H4 (cell line): ENCODE results near the gene CTSW. TPM values are rescaled to one million over a fixed set of nuclear protein-coding genes. Genes with fewer than 3 reads are reported as not detected.
"Not testable (repeated sequence)": the region's sequence is repeated elsewhere in the genome, so short reads cannot be mapped to it uniquely, and the experiment has no call there.

Experiments used
- DNase-seq: peaks from one replicate; pipeline ENCODE4 v3.0.0-alpha.2; 2015; ENCODE audit warnings: low spot score
- total RNA-seq: library from RNA; depleted of rRNA; stranded (reverse); fragments of >200 nt; shearing (Covaris generic); gene quantifications from 2 replicates; pipeline ENCODE4 v1.2.3, GENCODE V29; 2014

Gene CTSW
- total RNA-seq, 1 experiment from 2014 or later = not detected

DNA sequence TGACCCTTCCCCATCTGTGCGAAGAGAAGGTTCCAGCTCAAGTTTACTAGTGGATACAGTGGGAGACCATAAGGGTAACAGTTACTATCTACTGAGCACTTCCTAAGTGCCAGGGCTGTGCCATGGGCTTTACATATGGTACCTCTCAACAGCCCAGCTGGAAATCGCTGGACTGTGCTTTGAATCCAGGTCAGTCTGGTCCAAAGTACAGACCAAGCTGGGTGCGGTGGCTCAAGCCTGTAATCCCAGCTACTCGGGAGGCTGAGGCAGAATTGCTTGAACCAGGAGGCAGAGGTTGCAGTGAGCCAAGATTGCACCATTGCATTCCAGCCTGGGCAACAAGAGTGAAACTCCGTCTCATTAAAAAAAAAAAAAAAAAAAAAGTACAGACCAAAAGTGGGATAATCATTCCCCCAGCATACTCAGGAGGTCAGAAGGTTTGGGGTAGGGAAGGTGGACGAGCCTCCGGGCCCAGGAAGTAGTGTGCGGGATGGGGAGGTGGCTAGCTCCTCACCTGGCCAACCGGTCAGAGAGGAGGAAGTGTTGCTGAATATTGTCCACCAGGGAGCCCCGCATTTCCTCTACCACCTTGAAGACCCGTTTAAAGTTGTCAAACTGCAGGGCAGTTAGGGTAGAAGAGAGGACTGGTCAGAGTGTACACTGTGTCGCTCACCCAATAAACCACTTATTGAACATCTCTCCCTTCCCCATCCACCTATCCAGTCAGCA, 6.3 kb downstream of the CTSW start:
- DNase-seq = no peak

GRCh38 chr11:65886826-65887722, 7.4 kb downstream of the CTSW start:
- no peak for DNase-seq

- DNase-seq = no peak
Measured at GRCh38 chr11:65887723-65888162, 8.1 kb downstream of the CTSW start.

- DNase-seq = peak; percentile 95
Measured at GRCh38 chr11:65888163-65888814, 8.7 kb downstream of the CTSW start, which contains the start of gene FIBP. Gene FIBP (minus strand): TSS chr11:65888471. CDS start chr11:65888418, 53 bp downstream.

GRCh38 chr11:65890324-65891218, 10.9 kb downstream of the CTSW start, which contains the start of gene CCDC85B:
Gene CCDC85B (plus strand): TSS chr11:65890673. CDS start chr11:65890784, 111 bp downstream.
- DNase-seq = peak; percentile 90

DNA sequence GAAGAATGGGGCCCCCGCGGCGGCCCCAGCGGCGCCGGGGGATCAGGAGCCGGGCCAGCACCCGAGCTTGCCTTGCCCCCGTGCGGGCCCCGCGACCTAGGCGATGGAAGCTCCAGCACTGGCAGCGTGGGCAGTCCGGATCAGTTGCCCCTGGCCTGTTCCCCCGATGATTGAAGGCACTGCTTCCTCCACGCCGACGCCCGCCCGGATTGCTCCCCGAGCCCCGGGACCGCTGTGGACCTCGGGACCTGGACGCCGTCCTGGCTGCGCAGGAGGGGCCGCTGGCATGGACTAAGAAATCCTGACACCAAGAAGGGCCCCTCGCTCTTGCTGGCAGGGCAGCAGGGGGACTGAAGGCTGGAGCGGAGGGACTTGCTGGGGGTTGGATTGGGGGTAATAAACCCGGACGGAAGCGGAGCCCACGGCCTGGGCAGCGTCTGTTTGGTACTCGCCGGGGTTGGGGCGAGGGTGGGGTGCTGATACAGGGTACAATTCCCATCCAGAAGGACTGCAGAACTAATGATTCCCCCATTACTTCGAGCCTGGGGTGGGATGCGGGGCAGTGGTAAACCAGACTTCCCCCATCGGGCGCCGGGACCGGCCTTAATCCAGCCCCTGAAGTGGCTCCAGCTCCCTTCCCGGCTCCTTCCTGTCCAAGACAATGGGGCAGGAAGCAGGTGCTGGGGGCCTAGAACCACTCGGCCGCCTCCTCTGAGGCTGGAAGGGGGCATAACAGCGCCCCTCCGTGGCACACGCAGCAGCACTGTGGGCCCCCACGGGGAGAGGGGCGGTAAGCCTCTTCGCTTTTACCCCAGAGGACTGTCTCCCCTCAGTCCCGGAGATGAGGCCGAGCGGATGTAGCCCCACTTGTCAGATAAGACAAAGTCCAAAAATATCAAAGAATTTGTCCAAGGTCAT, 11.8 kb downstream of the CTSW start:
- DNase-seq = no peak

DNA sequence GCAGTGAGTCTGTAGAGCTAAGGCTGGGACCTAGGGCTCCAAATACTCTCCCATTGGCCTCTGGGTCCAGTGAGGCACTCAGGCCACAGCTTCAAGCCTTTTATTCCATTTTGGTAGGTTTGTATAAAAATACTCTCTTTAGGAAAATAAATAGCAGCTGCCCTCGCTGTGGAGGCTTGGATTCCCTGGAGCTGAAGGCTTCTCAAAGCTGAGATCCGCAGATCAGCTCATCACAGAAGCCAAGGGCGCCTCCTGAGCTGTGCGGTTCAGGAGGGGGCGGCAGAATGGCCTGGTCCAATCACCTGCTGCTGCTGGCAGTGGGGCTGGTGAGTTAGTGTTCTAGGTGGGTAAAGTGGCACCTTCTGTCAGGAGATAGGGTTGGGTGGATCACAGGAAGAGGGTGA, 12.5 kb downstream of the CTSW start:
- not testable (repeated sequence) for DNase-seq

GRCh38 chr11:65892661-65893317, 13.2 kb downstream of the CTSW start:
- DNase-seq = no peak

GRCh38 chr11:65894034-65894591, 14.5 kb downstream of the CTSW start:
- no peak for DNase-seq

DNA sequence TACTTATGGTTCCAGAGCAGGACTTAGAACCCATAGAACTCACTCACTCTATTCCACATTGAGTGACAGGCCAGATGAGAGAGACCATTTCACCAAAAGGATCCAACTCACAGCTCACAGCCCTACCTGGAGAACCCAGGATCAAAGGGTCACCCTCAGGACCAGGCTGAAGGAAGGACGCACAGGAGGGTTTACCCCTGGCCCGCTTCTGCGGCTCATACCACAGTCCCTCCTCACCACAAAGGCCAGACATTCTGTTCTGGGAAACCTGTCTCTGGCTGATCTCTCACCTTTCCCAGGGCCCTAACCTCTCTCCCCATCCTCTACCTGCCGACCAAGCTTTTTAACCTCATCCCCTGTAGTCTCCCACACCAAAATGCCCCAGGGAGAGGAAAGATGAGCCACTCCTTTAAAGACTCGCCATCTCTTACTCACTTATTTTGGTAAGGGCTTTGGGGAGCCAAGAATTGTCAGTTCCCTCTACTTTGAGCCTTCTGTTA, 15.9 kb downstream of the CTSW start:
- no peak for DNase-seq

GRCh38 chr11:65896034-65896999, 16.7 kb downstream of the CTSW start:
- DNase-seq = no peak

- DNase-seq = no peak
Measured at GRCh38 chr11:65897020-65897471, 17.4 kb downstream of the CTSW start.

DNA sequence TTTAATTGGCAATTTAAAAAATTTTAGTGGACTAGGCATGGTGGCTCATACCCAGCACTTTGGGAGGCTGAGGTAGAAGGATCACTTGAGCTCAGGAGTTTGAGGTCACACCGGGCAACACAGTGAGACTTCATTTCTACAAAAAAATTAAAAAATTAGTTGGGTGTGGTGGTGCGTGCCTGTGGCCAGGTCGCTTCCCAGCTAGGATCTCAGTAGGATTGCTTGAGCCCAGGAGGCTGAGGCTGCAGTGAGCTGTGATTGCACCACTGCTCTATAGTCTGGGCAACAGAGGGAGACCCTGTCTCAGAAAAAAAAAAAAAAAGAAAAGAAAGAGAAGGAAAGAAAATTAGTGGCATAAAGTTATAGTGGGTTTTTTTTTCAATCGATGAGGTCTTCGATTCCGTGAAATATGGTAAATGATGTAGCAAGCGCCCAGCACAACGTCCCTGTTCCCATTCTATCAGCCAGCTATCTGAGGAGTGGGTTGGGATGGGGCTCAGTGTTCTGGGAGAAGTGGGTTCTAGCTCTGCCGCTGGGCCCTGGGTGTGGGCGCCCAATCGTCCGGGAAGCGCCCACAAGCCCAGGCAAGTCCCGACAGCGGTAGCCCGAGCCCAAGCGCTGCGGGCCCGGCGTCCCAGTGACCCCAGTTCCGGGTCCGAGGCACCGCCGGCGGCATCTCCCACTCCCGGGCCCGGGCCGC, 19.2 kb downstream of the CTSW start:
- no peak for DNase-seq

DNA sequence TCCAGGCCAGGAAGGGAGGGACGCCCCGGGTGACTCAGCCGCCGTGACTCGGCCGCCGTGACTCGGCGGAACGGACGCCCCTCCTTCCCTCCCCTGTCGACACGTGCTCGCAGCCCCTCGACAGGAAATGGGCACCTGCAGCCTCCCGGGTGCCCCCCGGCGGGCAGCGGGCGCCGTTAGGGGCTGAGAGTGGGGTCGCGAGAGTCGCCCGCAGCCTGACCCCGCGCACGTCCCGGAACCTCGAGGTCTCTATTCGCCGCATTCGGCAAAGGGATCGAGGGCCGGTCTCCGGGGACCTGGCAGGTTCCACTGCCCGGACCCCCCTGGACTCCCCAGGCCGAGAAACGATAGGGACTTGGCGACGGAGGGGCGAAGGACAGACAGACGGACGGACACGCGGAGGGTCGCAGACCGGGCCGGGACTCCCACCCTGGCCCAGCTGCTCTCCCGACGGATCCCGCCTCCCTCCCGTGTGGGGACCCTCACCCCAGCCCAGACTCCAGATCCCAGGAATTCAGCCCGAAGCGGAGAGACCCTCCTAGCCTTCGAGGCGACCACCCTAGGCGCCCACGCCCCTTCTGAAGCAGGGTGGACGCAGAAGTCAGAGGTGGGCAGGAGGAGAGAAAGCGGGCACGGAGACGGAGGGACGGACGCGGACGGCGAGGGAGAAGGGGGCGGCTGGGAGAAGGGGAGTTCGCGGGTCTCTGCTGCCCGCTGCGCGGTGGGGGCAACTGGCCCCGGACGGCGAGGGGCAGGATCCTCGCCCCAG, 19.9 kb downstream of the CTSW start:
- peak; percentile 65 for DNase-seq

GRCh38 chr11:65900125-65900898, 20.7 kb downstream of the CTSW start, which contains the start of gene FOSL1:
Gene FOSL1 (minus strand): TSS chr11:65900388. CDS start chr11:65900339, 49 bp downstream.
- DNase-seq = peak; percentile 93
